Activated CD4-positive, alpha-beta T cell treated with anti-CD3 and anti-CD28 coated beads, Interleukin-2, amount 50 U/mL, for 48 hours (primary cell): ENCODE data around the gene COL7A1.

Experiments used
- DNase-seq, 2 experiments: peaks; one replicate each; pipeline ENCODE4 v3.0.0-alpha.2; 2020

Gene COL7A1

DNA sequence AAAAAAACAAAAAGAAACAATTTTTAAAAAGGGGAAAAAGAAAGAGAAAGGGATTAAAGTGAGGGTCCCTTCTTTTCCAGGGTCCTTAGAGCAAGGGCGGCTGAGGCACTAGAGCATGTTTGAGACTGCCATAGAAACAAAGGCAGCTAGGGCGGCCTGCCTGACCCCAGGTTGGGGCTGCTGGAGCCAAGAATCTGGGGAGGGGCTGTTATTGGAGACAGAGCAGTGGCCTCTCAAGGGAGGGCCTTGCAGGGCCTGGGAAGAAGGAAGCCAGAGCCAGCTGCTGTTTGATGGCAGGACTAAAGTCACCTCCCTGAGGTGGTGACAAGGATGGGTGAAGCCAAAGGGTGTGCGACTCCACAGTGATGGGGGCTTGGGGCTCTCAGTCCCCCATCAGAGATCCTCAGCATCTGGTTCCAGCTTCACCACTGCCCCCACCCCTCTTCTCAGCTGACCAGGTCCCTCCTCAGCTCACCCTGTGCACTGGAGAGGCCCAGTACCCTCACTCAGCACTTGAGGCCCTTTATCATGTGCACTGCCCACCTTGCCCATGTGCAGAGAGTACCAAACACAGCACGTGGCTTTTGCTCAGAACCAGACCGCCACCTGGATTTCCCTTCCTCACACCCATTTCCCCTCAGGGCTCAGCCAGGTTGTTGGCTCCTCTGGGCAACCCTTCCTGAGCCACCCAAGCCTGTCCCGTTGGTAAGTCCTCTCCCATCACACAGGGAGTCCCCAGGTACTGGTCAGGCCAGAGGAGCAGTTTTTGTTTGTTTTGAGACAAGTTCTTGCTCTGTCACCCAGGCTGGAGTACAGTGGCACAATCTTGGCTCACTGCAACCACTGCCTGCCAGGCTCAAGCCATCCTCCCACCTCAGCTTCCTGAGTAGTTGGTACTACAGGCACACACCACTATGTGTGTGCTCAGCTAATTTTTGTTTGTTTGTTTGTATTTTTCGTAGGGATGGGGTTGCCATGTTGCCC, 24.7 kb upstream of the COL7A1 start:
- DNase-seq = no peak

DNA sequence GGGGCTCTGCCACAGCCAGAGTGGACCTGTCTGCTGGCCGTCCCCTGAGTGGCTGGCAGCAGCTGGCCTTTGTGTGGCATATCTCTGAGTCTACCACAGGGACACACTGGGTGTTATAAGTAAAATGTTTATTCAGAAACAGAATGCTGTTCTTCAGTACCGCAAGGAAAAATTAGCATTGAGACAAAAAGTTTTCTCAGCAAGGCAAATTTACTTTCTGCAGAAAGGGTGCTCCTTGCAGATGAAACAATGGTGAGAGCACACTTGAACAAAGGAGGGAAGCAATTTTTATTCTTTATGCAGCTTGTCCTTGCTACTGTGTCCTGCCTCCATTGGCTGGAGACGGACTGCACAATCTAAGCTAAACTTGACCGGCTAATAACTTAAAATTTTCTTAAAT, 22.4 kb upstream of the COL7A1 start:
- no peak for DNase-seq

GRCh38 chr3:48614044-48614443, 18.9 kb upstream of the COL7A1 start:
- peak; percentile 26 to 36 for DNase-seq

GRCh38 chr3:48612309-48612708, 17.2 kb upstream of the COL7A1 start:
- DNase-seq = no peak

DNA sequence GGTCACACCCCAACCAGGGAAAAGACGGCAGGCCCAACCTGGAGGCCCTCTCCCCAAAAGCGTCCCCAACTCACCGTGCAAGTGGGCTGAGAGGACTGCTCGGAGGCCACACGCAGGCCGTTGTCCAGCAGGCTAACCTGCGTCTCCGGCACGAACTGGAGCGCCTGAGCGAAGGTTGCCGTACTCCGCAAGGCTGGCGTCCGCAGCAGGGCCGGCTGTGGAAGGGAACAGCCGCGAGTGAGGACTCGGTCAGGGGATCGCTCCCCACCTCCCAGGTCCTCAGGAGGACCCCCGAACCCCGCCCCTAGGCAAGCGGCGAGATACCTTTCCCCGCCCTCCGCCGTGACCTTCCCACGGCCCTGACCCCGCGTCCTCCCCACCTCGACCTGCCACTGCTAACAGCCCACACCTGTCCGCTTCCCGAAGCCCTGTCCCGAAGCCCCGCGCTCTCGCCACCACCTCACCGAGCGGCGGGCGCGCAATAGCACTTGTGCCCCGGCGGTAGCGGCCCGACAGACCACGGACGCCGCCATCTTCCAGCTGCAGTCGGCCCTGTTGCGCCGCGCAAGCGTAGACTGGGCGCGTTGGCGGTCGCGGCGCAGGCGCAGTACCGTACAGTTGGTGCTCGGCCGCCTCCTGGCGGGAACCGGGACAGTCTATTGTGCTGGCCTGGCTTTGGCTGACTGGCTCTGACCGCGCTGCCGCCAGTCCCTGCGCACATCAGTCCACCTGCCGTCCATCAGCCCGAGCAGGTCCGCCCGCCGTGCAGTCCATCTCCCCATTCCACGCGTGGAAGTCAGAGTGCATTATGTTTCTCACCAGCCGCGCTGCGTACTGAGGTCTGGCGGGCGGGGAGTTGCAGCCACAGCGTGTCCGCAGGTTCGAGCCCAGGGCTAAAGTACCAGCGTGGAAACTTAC, 14.2 kb upstream of the COL7A1 start, which contains the start of gene UQCRC1:
TSS of gene UQCRC1 (minus strand) at position 559 of the 918 bp plus-strand sequence. CDS start at position 533, 26 bp downstream.
- peak; percentile 90 to 92 for DNase-seq

DNA sequence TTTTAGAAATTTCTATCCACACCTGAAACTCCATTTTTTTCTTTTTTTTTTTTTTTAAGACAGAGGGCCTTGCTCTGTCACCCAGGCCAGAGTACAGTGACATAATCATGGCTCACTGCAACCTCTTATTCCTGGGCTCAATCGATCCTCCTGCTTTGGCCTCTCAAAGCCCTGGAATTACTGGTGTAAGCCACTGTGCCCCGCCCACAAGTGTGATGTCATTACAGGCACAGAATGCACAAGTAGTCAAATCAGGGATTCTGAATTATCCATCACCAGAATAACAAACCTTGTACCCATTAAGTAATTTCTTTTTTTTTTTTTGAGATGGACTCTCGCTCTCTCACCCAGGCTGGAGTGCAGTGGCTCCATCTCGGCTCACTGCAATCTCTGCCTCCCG, 12.4 kb upstream of the COL7A1 start:
- peak; percentile 31 to 54 for DNase-seq

DNA sequence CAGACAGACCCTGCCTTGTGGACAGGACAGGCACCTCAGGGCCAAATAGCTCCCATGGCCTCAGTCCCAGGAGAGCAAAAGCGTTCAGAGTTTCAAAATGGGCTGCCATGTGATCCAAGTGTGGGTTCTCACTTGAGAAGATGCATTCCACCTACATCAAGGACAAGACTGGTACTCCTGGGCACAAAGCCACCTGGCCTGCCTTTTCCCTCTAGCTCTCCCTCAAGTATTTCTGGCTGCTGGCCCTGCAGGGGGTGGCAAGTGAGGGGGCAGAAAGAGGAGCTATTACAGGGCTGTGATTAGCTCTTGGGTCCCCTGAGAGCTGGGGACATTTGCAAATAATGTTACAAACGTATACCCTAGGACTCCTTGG, 6.5 kb upstream of the COL7A1 start:
- no peak for DNase-seq

GRCh38 chr3:48600711-48601621, 5.8 kb upstream of the COL7A1 start:
- no peak for DNase-seq

DNA sequence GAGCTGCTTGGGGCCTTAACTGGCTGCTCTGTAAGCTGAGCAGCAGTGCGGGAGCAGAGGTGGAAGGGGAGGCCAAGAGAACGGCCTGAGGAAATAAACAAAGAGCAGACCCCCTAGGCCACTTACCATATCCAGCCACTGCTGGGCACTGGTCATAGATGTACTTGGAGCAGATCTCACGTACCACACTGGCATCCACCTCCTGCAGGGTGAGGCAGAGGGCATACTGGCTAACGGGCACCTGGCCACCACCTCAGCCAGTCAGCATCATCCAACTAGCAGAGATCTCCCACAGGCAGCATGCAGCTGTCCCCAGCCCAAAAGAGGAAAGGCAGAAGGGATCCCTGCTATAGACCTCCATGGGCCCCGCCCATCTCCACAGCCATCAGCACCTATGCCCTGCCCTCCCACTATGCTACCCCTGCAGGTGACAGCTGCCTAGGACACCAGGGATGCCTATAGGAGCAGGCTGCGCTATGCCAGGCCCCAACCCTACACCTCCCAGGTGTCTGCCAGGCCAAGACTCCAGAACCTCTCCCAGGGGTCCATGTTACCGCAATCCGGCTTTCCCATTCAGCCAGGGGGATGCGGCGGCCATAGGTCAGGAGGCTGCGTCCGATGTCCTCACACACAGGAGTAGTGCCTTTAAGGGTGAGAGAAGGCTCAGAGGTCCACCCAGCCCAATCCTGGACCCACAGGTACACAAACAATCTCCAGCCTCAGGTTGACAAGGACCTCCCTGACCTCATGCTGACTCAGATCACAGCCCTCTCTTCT, 4.6 kb upstream of the COL7A1 start:
- DNase-seq = no peak

DNA sequence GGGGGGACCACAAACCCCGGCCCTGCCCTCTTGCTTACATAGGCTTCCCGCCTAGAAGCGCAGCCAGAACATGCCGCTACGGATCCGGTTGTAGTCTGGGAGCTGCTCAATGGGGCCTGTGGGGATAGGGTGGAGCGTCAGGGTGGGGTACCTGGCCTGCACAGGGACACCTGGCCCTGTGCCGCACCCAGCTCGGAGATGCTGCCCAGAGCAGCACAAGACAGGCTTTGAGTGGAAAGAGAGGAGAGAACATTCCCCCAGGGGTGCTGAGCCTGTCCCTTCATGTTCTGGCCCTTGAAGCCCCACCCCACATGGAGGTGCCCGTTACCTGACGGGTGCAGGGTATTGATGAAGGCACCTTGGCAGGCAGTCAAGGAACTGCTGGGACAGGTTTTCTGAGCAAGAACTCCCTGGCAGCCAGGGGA, 4.0 kb upstream of the COL7A1 start:
- no peak for DNase-seq

- DNase-seq = no peak
Observed at GRCh38 chr3:48598323-48599076, 3.4 kb upstream of the COL7A1 start.

DNA sequence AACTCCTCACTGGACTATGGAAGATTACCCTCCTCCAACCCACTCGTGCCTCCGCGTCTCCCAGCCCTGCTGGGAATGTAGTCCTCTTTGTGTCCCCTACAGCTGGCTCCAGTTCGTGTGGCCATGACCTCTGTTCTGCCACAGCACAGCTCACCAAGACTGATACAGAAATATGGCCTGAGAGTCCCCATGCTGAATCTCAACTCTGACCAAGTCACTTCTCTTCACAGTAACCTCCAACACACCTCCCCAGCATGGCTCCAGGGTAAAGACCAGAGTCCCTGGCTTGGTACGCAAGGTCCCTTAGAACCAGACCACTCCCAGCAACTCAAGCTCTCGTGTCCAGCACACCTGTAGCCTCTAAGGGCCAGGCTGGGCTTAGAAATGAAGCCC, 2.3 kb upstream of the COL7A1 start:
- DNase-seq = no peak

GRCh38 chr3:48596676-48597407, 1.7 kb upstream of the COL7A1 start:
- DNase-seq = no peak

DNA sequence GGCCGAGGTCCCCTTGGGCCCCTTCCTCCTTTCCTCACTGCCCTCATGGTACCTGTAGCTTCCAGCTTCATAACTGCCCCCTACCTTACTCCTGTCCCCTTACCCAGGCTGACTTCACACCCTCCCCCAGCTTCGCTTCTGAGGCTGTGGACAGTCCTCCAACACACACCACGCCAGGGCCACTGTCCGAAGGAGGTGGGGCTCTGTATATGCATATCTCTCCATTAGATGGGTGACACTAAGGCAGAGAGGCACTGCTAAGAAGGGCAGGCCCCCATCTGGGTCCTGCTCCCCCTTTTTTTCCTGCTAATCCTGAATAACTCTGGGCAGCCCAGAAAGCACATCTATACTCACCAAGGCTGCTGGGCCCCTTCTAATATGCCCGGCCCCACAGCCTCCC, 1.0 kb upstream of the COL7A1 start:
- DNase-seq = no peak

DNA sequence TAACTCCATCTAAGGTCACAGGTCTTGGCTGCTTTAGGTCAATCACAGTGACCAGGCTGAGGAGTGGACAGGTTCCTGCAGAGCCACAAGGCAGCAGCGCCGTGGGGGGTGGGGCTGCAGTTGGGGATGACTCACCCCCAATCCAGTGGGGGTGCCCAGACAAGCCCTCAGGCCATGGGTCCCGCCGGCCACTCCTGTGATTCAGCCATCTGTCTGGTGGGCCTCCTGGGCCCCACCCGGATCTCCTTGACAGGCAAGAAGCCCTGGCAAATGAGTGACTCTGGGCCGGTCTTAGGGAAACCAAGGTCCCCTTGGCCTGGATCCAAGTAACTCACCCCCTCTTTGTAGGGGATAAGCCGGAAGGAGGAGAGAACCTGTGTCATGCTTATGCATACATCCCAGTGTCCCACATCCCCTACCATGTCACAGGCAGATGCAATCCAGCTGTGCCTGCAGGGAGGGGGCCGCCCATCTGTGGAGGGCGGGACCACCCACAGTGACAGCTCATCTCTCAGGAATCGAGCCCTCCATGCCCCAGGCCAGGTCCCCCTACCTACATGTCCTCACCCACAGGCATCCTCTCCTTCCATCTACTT, 495 bp upstream of the COL7A1 start:
- DNase-seq = no peak

- no peak for DNase-seq
Observed at GRCh38 chr3:48594417-48595049, 596 bp downstream of the COL7A1 start.

DNA sequence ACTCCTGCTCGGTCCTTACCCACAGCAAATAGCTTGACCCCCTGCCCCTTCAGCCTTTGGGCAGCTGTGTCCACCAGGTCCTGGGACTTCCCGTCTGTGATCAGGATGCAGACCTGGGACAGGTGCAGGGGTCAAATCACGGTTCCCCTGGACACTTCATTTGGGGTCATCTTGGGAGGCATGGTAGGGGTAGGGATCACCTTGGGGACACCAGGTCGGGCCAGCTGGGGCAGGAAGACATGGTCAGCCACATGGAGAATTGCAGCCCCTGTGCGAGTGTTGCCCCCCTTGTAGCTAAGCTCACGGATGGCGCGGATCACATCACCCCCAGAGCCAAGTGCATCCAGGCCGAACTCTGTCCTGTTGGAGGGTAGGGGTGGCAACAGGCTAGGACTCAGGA, 1.8 kb downstream of the COL7A1 start:
- no peak for DNase-seq

DNA sequence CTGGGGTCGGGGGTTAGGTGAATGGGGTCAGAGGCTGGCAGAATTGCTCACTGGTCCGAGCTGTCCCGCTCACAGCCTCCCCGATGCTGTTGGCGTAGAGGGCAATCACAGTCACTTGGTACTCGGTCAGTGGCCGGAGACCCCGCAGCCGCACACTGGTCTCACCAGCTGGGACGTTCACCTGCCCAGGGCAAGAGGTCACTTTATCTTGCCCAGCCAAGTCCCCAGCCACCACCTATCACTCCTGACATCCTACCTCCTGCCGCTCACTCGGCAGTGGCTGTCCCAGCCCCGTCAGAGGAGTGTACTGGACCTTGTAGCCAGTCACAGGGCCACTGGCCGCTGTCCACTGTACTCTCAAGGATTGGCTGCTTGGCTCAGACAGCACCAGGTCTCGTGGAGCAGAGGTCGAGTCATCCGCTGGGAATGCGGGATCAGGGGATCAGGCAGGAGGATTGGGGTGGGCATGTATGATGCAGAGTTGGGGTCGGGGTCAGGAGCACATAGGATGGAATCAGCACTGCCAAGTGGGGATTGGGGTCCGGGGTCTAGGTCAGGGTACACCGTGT, 2.5 kb downstream of the COL7A1 start:
- no peak for DNase-seq
